ENCODE data around the gene TBC1D23. TPM values are rescaled to one million over a fixed set of nuclear protein-coding genes. Genes with fewer than 3 reads are reported as not detected.
"Not testable (repeated sequence)": the region's sequence is repeated elsewhere in the genome, so short reads cannot be mapped to it uniquely, and the experiment has no call there.

TBC1D23 gene
- total RNA-seq, 1 experiment from 2014 or later = 45.2 TPM

- Histone ChIP-seq H3K27me3 (replicated peaks; ENCODE audit: control insufficient read depth, insufficient read depth, low read length) (no peaks in the 10 kb centered on the region), H3K4me1 (0 out of 2 replicates have a peak, but pooled peaks cover 6% of the 10 kb centered on the region), H3K9me3 (no peaks in the 10 kb centered on the region), H3K36me3 (ENCODE audit: control insufficient read depth, insufficient read depth, low read length) (no peaks in the 10 kb centered on the region), H3K4me3 (ENCODE audit: low read depth, low read length) (no peak overlapping the region)
- Mint-ChIP-seq H3K9me3 (ENCODE audit: unreplicated experiment) (no peaks in the 10 kb centered on the region), H3K4me3 (ENCODE audit: unreplicated experiment) (no peak overlapping the region), H3K27ac (ENCODE audit: unreplicated experiment) (no peak overlapping the region), H3K27me3 (ENCODE audit: insufficient read depth, unreplicated experiment) (no peaks in the 10 kb centered on the region), H3K4me1 (ENCODE audit: low read depth, unreplicated experiment) (no peaks in the 10 kb centered on the region), H3K36me3 (ENCODE audit: insufficient read depth, unreplicated experiment) (no peaks in the 10 kb centered on the region)
- TF ChIP-seq CTCF (IDR thresholded peaks at IDR 0.05; ENCODE audit: insufficient read depth in 1 of 2, low read depth in 1 of 2, low read length in 1 of 2, severe bottlenecking in 1 of 2, unreplicated experiment in 1 of 2) = no peak
- ChIA-PET POLR2A (interaction anchor here (0.7 kb wide), 1 partner anchor 203 kb away, joined by 3 read pairs; no protein-coding TSS in a partner anchor), CTCF (no interaction called here)
- intact Hi-C loops (cut with micrococcal nuclease; ENCODE audit: unreplicated experiment) = no loop called here
- no TSS peak for BruUV-seq (replicated peaks)
- DNase-seq = no peak
These were observed 33.3 kb upstream of the TBC1D23 start for GRCh38 chr3:100227511-100227921.

GRCh38 chr3:100228247-100228646 is 32.5 kb upstream of the TBC1D23 start:
- ChIA-PET POLR2A (no interaction called here), CTCF (no interaction called here)
- no peaks in the 10 kb centered on the region for H3K9me3 ChIP-seq
- no peak overlapping the region for H3K27ac Mint-ChIP-seq (ENCODE audit: unreplicated experiment)
- H3K4me3 Mint-ChIP-seq (ENCODE audit: unreplicated experiment) = no peak overlapping the region
- intact Hi-C loops (cut with micrococcal nuclease; ENCODE audit: unreplicated experiment) = no loop called here
- H3K27me3 ChIP-seq (replicated peaks; ENCODE audit: control insufficient read depth, insufficient read depth, low read length) = no peaks in the 10 kb centered on the region
- no peak for TF ChIP-seq CTCF (IDR thresholded peaks at IDR 0.05; ENCODE audit: insufficient read depth in 1 of 2, low read depth in 1 of 2, low read length in 1 of 2, severe bottlenecking in 1 of 2, unreplicated experiment in 1 of 2)
- 0 out of 2 replicates have a peak, but pooled peaks cover 6% of the 10 kb centered on the region for H3K4me1 ChIP-seq
- no peaks in the 10 kb centered on the region for H3K4me1 Mint-ChIP-seq (ENCODE audit: low read depth, unreplicated experiment)
- no peak overlapping the region for H3K4me3 ChIP-seq (ENCODE audit: low read depth, low read length)
- no TSS peak for BruUV-seq (replicated peaks)
- no peaks in the 10 kb centered on the region for H3K36me3 Mint-ChIP-seq (ENCODE audit: insufficient read depth, unreplicated experiment)
- no peaks in the 10 kb centered on the region for H3K9me3 Mint-ChIP-seq (ENCODE audit: unreplicated experiment)
- no peak for DNase-seq
- H3K27me3 Mint-ChIP-seq (ENCODE audit: insufficient read depth, unreplicated experiment) = no peaks in the 10 kb centered on the region
- no peaks in the 10 kb centered on the region for H3K36me3 ChIP-seq (ENCODE audit: control insufficient read depth, insufficient read depth, low read length)

GRCh38 chr3:100229188-100229587 is 31.6 kb upstream of the TBC1D23 start:
- H3K36me3 Mint-ChIP-seq (ENCODE audit: insufficient read depth, unreplicated experiment); DNase-seq; H3K9me3 Mint-ChIP-seq (ENCODE audit: unreplicated experiment); H3K9me3 ChIP-seq; H3K27me3 Mint-ChIP-seq (ENCODE audit: insufficient read depth, unreplicated experiment); H3K4me3 ChIP-seq (ENCODE audit: low read depth, low read length); H3K4me1 Mint-ChIP-seq (ENCODE audit: low read depth, unreplicated experiment); H3K4me1 ChIP-seq; H3K4me3 Mint-ChIP-seq (ENCODE audit: unreplicated experiment); POLR2A ChIA-PET; H3K27ac Mint-ChIP-seq (ENCODE audit: unreplicated experiment); BruUV-seq (replicated peaks); intact Hi-C loops (cut with micrococcal nuclease; ENCODE audit: unreplicated experiment); H3K36me3 ChIP-seq (ENCODE audit: control insufficient read depth, insufficient read depth, low read length); H3K27me3 ChIP-seq (replicated peaks; ENCODE audit: control insufficient read depth, insufficient read depth, low read length); CTCF ChIA-PET: not testable (repeated sequence)

GRCh38 chr3:100230710-100231109 is 30.1 kb upstream of the TBC1D23 start:
- H3K4me1 Mint-ChIP-seq (ENCODE audit: low read depth, unreplicated experiment) = peaks cover 7% of the 10 kb centered on the region
- H3K9me3 Mint-ChIP-seq (ENCODE audit: unreplicated experiment) = peaks cover 6% of the 10 kb centered on the region
- no peak overlapping the region for H3K27ac Mint-ChIP-seq (ENCODE audit: unreplicated experiment)
- CTCF ChIA-PET = no interaction called here
- Histone ChIP-seq H3K4me3 (ENCODE audit: low read depth, low read length) (no peak overlapping the region), H3K9me3 (no peaks in the 10 kb centered on the region), H3K36me3 (ENCODE audit: control insufficient read depth, insufficient read depth, low read length) (no peaks in the 10 kb centered on the region), H3K4me1 (0 out of 2 replicates have a peak, but pooled peaks cover 6% of the 10 kb centered on the region), H3K27me3 (replicated peaks; ENCODE audit: control insufficient read depth, insufficient read depth, low read length) (no peaks in the 10 kb centered on the region)
- no peak for DNase-seq
- intact Hi-C loops (cut with micrococcal nuclease; ENCODE audit: unreplicated experiment) = no loop called here
- BruUV-seq (replicated peaks) = no TSS peak
- no peaks in the 10 kb centered on the region for H3K27me3 Mint-ChIP-seq (ENCODE audit: insufficient read depth, unreplicated experiment)
- POLR2A ChIA-PET = no interaction called here
- no peak for TF ChIP-seq CTCF (IDR thresholded peaks at IDR 0.05; ENCODE audit: insufficient read depth in 1 of 2, low read depth in 1 of 2, low read length in 1 of 2, severe bottlenecking in 1 of 2, unreplicated experiment in 1 of 2)
- no peaks in the 10 kb centered on the region for H3K36me3 Mint-ChIP-seq (ENCODE audit: insufficient read depth, unreplicated experiment)
- H3K4me3 Mint-ChIP-seq (ENCODE audit: unreplicated experiment) = no peak overlapping the region
